ENCODE measurements around the gene CASP9. TPM values are rescaled to one million over a fixed set of nuclear protein-coding genes. Genes with fewer than 3 reads are reported as not detected.
A peak's percentile ranks its signal among the peaks of the same experiment; 100 is the strongest.

Gene CASP9
- total and polyA plus RNA-seq, 2 of the 13 experiments (the other 11 are each of a cell fraction or from before 2014, with no cell fraction given), result 8.5 to 11.5 TPM

DNA sequence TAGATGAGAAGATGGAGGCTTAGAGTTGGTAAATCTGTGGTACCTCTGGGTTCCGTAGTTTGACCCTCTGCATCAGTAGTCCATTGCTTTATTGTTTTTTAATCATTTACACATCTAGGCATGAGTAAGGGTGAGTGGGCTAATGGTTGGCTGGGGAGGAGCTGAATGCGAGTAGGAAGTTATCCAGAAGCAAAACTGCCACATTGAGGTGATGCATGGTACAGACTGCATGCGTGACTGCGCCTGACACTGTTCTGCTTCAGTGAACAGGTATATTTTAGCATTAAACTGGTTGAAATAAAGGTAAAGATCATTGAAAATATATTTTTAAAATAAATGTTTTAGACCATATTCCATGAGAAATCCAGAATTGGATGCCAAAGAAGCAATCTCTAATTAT is 7.0 kb upstream of the CASP9 start (continued):
- TF ChIP-seq HDAC6 (IDR thresholded peaks at IDR 0.05; ENCODE audit: low read depth, low read length), result no peak
- TF ChIP-seq HES4 (CRISPR knock-in tag; IDR thresholded peaks at IDR 0.05; ENCODE audit: borderline replicate concordance), result no peak
- no peak for TF ChIP-seq ZNF30 (CRISPR knock-in tag; IDR thresholded peaks at IDR 0.05)
- TF ChIP-seq ARID3A (IDR thresholded peaks at IDR 0.05; ENCODE audit: low read depth, low read length), result no peak
- TF ChIP-seq ZBTB21 (CRISPR knock-in tag; IDR thresholded peaks at IDR 0.05), result no peak
- no peak for TF ChIP-seq MXD3 (CRISPR knock-in tag; IDR thresholded peaks at IDR 0.05)
- TF ChIP-seq, protein P1, sequence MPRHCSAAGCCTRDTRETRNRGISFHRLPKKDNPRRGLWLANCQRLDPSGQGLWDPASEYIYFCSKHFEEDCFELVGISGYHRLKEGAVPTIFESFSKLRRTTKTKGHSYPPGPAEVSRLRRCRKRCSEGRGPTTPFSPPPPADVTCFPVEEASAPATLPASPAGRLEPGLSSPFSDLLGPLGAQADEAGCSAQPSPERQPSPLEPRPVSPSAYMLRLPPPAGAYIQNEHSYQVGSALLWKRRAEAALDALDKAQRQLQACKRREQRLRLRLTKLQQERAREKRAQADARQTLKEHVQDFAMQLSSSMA (CRISPR knock-in tag; IDR thresholded peaks at IDR 0.05), result no peak

DNA sequence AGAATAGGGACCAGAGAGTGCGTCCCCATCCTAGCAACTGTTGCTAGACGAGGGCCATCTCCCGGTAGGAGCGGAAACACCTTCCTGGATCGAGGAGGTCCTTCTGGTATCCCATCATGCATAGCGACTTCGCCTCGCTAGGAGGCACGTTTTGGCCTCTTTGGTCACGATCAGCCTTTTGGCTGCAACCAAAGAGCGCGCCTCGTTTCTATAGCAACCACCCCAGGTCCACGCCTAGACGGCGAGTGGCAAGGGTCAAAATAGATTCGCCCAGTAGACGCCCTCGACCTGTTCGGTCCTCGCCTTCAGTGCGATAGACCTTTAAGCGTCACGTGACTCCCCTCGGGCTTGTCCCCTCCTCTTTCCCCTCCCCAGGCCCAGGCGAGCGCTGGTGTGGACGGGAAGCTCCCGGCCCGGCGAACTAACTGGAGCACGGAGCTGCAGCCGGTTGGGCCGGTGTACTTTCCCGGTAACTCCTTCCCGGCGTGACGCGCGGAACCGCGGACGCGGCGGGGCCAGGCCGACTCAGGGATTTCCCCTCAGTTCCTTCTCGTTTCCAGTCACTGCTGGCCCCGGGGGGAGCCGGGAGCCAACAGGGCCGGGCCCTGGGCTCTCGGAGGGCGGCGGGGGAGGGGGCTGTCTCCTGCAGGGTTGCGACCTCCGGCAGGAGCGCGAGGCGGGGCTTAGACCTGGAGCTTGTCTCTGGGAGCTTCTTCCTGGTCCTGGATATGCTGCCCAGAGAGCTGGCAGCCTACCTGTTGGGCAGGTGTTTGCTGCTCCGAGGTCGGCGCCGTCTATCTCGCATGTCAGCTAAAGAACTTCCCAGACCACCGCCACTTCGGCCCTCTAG is 2.7 kb upstream of the CASP9 start, which contains the start of gene DNAJC16:
Gene DNAJC16, plus strand, starts transcription at position 359 of the 850 bp plus-strand sequence. CDS start 2,258 bp downstream, outside the sequence.
- H2AFZ ChIP-seq (ENCODE audit: low read length), result peak within 1 kb of the TSS; percentile 44
- in situ Hi-C loops (cut with HindIII; ENCODE audit: extremely low pct_ligation_motif_present, low pct_unique_long_range_greater_than_20kb) (no loop called here), intact Hi-C loops (cut with micrococcal nuclease; ENCODE audit: unreplicated experiment) (loop anchor here (10.0 kb wide), 1 partner anchor 78 kb away; no protein-coding TSS in a partner anchor)
- no peaks in the 10 kb centered on the region; a peak in 1 of 5 replicates for H3K27me3 ChIP-seq (ENCODE audit: control insufficient read depth in 1 of 2, insufficient read depth in 2 of 2, low read length in 2 of 2)
- peak; percentile 83 for ATAC-seq
- ChIA-PET POLR2A (interaction anchor here (0.6 to 2.2 kb wide), 16 partner anchors 15 to 345 kb away, joined by 3 to 16 read pairs (median 3); partner anchors contain the start of genes AGMAT and DDI2), CTCF (ENCODE audit: low intra/inter-chr PET ratio, low total read pairs) (no interaction called here)
- WGBS (ENCODE audit: low lambda C conversion rate), result 0% methylated on average over 28 of the region's 65 CpGs
- BruUV-seq (replicated peaks), result no TSS peak
- FAIRE-seq, result peak; percentile 100
- peak within 1 kb of the TSS; percentile 96 for H3K4me2 ChIP-seq (ENCODE audit: low read depth, low read length)
- peak within 1 kb of the TSS; percentile 69 to 96 (median 89) for H3K4me3 ChIP-seq (replicated peaks in 1 of 3; ENCODE audit: insufficient read depth in 1 of 3, low read depth in 2 of 3, low read length in 3 of 3)
- H3K4me1 ChIP-seq (ENCODE audit: insufficient read depth, low read length), result peaks cover 36% of the 10 kb centered on the region
- peaks cover 4% of the 10 kb centered on the region; the same call in 1 of the 2 replicates for H4K20me1 ChIP-seq (ENCODE audit: insufficient read depth, low read length)
- peak within 1 kb of the TSS; percentile 91 for H3K27ac ChIP-seq (ENCODE audit: extremely low read length, insufficient read depth, low read length)
- DNase-seq (ENCODE audit: low spot score), result peak; percentile 100
- H3K36me3 ChIP-seq (replicated peaks in 1 of 2; ENCODE audit: control insufficient read depth in 1 of 2, insufficient read depth in 2 of 2, low read length in 2 of 2), result 0 out of 5 replicates have a peak, but pooled peaks cover 0 to 3% of the 10 kb centered on the region in 2 experiments
- H3K79me2 ChIP-seq (ENCODE audit: insufficient read depth, low read length), result peaks cover 21% of the 10 kb centered on the region
- H3K9me3 ChIP-seq (ENCODE audit: low read length), result no peaks in the 10 kb centered on the region
- H3K9ac ChIP-seq (ENCODE audit: insufficient read depth, low read depth, low read length), result peak within 1 kb of the TSS; percentile 86
- TF ChIP-seq AHR (CRISPR knock-in tag; IDR thresholded peaks at IDR 0.05) (peak; percentile 52; the same call in 1 of the 2 replicates), XBP1 (CRISPR knock-in tag; IDR thresholded peaks at IDR 0.05) (no peak), SRF (IDR thresholded peaks at IDR 0.05; ENCODE audit: low read depth, low read length) (no peak), MAZ (IDR thresholded peaks at IDR 0.05; ENCODE audit: borderline replicate concordance, low read depth, low read length) (peak; percentile 94), MAZ (CRISPR knock-in tag; IDR thresholded peaks at IDR 0.05; ENCODE audit: low read depth) (peak; percentile 96), POLR2AphosphoS2 (IDR thresholded peaks at IDR 0.05; ENCODE audit: low read depth, low read length) (no peak), ZIK1 (CRISPR knock-in tag; IDR thresholded peaks at IDR 0.05; ENCODE audit: borderline replicate concordance, low read depth) (no peak), ZNF501 (CRISPR knock-in tag; IDR thresholded peaks at IDR 0.05) (peak; percentile 96), ZNF605 (CRISPR knock-in tag; IDR thresholded peaks at IDR 0.05) (peak; percentile 72; the same call in 1 of the 2 replicates), ATF5 (CRISPR knock-in tag; IDR thresholded peaks at IDR 0.05; ENCODE audit: low read depth) (no peak), NR2F2 (IDR thresholded peaks at IDR 0.05; ENCODE audit: borderline replicate concordance, low read depth) (no peak), TAF1 (CRISPR knock-in tag; IDR thresholded peaks at IDR 0.05) (peak; percentile 76), SMYD3 (CRISPR knock-in tag; IDR thresholded peaks at IDR 0.05) (peak; percentile 79; the same call in 1 of the 2 replicates)

Data from HepG2 (cell line).